ENCODE data around the gene FBXL16. TPM values are rescaled to one million over a fixed set of nuclear protein-coding genes. Genes with fewer than 3 reads are reported as not detected.

The FBXL16 gene
- total RNA-seq, 1 experiment from 2014 or later: 22.2 TPM

- BruUV-seq (replicated peaks): no TSS peak
- no peak overlapping the region for H3K27ac ChIP-seq
- intact Hi-C loops (cut with micrococcal nuclease; ENCODE audit: unreplicated experiment): no loop called here
- peaks cover 22% of the 10 kb centered on the region for H3F3A ChIP-seq (ENCODE audit: insufficient read depth, low read depth)
- H2AFZ ChIP-seq: no peak overlapping the region
- POLR2A ChIA-PET (ENCODE audit: unreplicated experiment): no interaction called here
- H3K4me1 ChIP-seq (replicated peaks; ENCODE audit: insufficient read depth): peaks cover 13% of the 10 kb centered on the region
- H3K4me3 ChIP-seq: no peak overlapping the region
- peaks cover 6% of the 10 kb centered on the region for H3K79me2 ChIP-seq (ENCODE audit: low read depth)
- no peak for TF ChIP-seq EZH2 (IDR thresholded peaks at IDR 0.05; ENCODE audit: low read depth)
- H3K9me3 ChIP-seq (ENCODE audit: insufficient read depth, low read depth): no peaks in the 10 kb centered on the region
- CTCF ChIA-PET: no interaction called here
- H3K9me2 ChIP-seq (ENCODE audit: insufficient read depth): no peaks in the 10 kb centered on the region
- DNase-seq: no peak
- no peak overlapping the region for H3K4me2 ChIP-seq
- no peaks in the 10 kb centered on the region for H4K20me1 ChIP-seq (ENCODE audit: insufficient read depth)
- no peaks in the 10 kb centered on the region for H3K36me3 ChIP-seq (ENCODE audit: low read depth)
- no peaks in the 10 kb centered on the region for H3K27me3 ChIP-seq (ENCODE audit: insufficient read depth, low read depth)
These were observed 11.3 kb downstream of the FBXL16 start for GRCh38 chr16:694187-694862.

- no peak for DNase-seq
- H3F3A ChIP-seq (ENCODE audit: insufficient read depth, low read depth): peaks cover 22% of the 10 kb centered on the region
- intact Hi-C loops (cut with micrococcal nuclease; ENCODE audit: unreplicated experiment): no loop called here
- H3K4me3 ChIP-seq: no peak overlapping the region
- no peaks in the 10 kb centered on the region for H3K36me3 ChIP-seq (ENCODE audit: low read depth)
- POLR2A ChIA-PET (ENCODE audit: unreplicated experiment): no interaction called here
- H3K4me1 ChIP-seq (replicated peaks; ENCODE audit: insufficient read depth): peaks cover 18% of the 10 kb centered on the region
- H2AFZ ChIP-seq: no peak overlapping the region
- H3K27ac ChIP-seq: no peak overlapping the region
- CTCF ChIA-PET: no interaction called here
- H3K27me3 ChIP-seq (ENCODE audit: insufficient read depth, low read depth): no peaks in the 10 kb centered on the region
- no peaks in the 10 kb centered on the region for H3K9me3 ChIP-seq (ENCODE audit: insufficient read depth, low read depth)
- no peak overlapping the region for H3K4me2 ChIP-seq
- no peaks in the 10 kb centered on the region for H3K9me2 ChIP-seq (ENCODE audit: insufficient read depth)
- H4K20me1 ChIP-seq (ENCODE audit: insufficient read depth): no peaks in the 10 kb centered on the region
- H3K79me2 ChIP-seq (ENCODE audit: low read depth): peaks cover 11% of the 10 kb centered on the region
- BruUV-seq (replicated peaks): no TSS peak
- TF ChIP-seq EZH2 (IDR thresholded peaks at IDR 0.05; ENCODE audit: low read depth) (no peak), CTCF (conservative IDR thresholded peaks at IDR 0.05) (no peak)
These were observed 11.8 kb downstream of the FBXL16 start for GRCh38 chr16:693766-694165.

GRCh38 chr16:693364-693763 lies 12.2 kb downstream of the FBXL16 start:
- H3K9me2 ChIP-seq (ENCODE audit: insufficient read depth): no peaks in the 10 kb centered on the region
- H3K36me3 ChIP-seq (ENCODE audit: low read depth): no peaks in the 10 kb centered on the region
- CTCF ChIA-PET: no interaction called here
- no peak overlapping the region for H3K4me3 ChIP-seq
- no peak for DNase-seq
- BruUV-seq (replicated peaks): no TSS peak
- H3K4me2 ChIP-seq: no peak overlapping the region
- peaks cover 22% of the 10 kb centered on the region for H3F3A ChIP-seq (ENCODE audit: insufficient read depth, low read depth)
- H3K27me3 ChIP-seq (ENCODE audit: insufficient read depth, low read depth): no peaks in the 10 kb centered on the region
- H2AFZ ChIP-seq: no peak overlapping the region
- no peak overlapping the region for H3K27ac ChIP-seq
- POLR2A ChIA-PET (ENCODE audit: unreplicated experiment): no interaction called here
- H4K20me1 ChIP-seq (ENCODE audit: insufficient read depth): no peaks in the 10 kb centered on the region
- H3K9me3 ChIP-seq (ENCODE audit: insufficient read depth, low read depth): no peaks in the 10 kb centered on the region
- H3K79me2 ChIP-seq (ENCODE audit: low read depth): peaks cover 13% of the 10 kb centered on the region
- intact Hi-C loops (cut with micrococcal nuclease; ENCODE audit: unreplicated experiment): no loop called here
- peaks cover 18% of the 10 kb centered on the region for H3K4me1 ChIP-seq (replicated peaks; ENCODE audit: insufficient read depth)
- TF ChIP-seq CTCF (conservative IDR thresholded peaks at IDR 0.05): no peak
- no peak for TF ChIP-seq EZH2 (IDR thresholded peaks at IDR 0.05; ENCODE audit: low read depth)

Measured in PC-9 (cell line).